ENCODE measurements around the gene CMTM8.
"Not testable (repeated sequence)": the region's sequence is repeated elsewhere in the genome, so short reads cannot be mapped to it uniquely, and the experiment has no call there.

Gene CMTM8

GRCh38 chr3:32238453-32239306, at the start of gene CMTM8:
TSS of gene CMTM8 (plus strand) at chr3:32238680. CDS start at chr3:32238973, 293 bp downstream.
- DNase-seq (ENCODE audit: extremely low spot score), result peak; percentile 71
- CTCF ChIA-PET, result interaction anchor here (1.3 kb wide), 1 partner anchor 61 kb away, joined by 3 read pairs; no protein-coding TSS in a partner anchor
- POLR2A ChIA-PET, result no interaction called here
- TF ChIP-seq CTCF (IDR thresholded peaks at IDR 0.05; ENCODE audit: control extremely low read depth, extremely low read depth, low read depth, missing control alignments), result no peak

- POLR2A ChIA-PET, result no interaction called here
- CTCF ChIA-PET, result interaction anchor here (1.5 kb wide), 1 partner anchor 12 kb away, joined by 3 read pairs; no protein-coding TSS in a partner anchor
- no peak for TF ChIP-seq CTCF (IDR thresholded peaks at IDR 0.05; ENCODE audit: control extremely low read depth, extremely low read depth, low read depth, missing control alignments)
- DNase-seq (ENCODE audit: extremely low spot score), result no peak
Observed at GRCh38 chr3:32189693-32190092, 48.8 kb upstream of the CMTM8 start.

GRCh38 chr3:32190556-32190955, 47.9 kb upstream of the CMTM8 start:
- DNase-seq (ENCODE audit: extremely low spot score); POLR2A ChIA-PET: not testable (repeated sequence)
- CTCF ChIA-PET, result interaction anchor here (1.5 kb wide), 1 partner anchor 13 kb away, joined by 3 read pairs; no protein-coding TSS in a partner anchor

- CTCF ChIA-PET, result no interaction called here
- POLR2A ChIA-PET, result no interaction called here
- no peak for TF ChIP-seq CTCF (IDR thresholded peaks at IDR 0.05; ENCODE audit: control extremely low read depth, extremely low read depth, low read depth, missing control alignments)
- no peak for DNase-seq (ENCODE audit: extremely low spot score)
Observed at GRCh38 chr3:32193101-32193500, 45.4 kb upstream of the CMTM8 start.

- TF ChIP-seq CTCF (IDR thresholded peaks at IDR 0.05; ENCODE audit: control extremely low read depth, extremely low read depth, low read depth, missing control alignments), result no peak
- POLR2A ChIA-PET, result no interaction called here
- DNase-seq (ENCODE audit: extremely low spot score), result no peak
- CTCF ChIA-PET, result no interaction called here
Observed at GRCh38 chr3:32194653-32195052, 43.8 kb upstream of the CMTM8 start.

- POLR2A ChIA-PET, result no interaction called here
Observed at GRCh38 chr3:32195995-32196540, 42.4 kb upstream of the CMTM8 start.

More at GRCh38 chr3:32195995-32196540, 42.4 kb upstream of the CMTM8 start:
- CTCF ChIA-PET, result no interaction called here
- no peak for TF ChIP-seq CTCF (IDR thresholded peaks at IDR 0.05; ENCODE audit: control extremely low read depth, extremely low read depth, low read depth, missing control alignments)
- no peak for DNase-seq (ENCODE audit: extremely low spot score)

All from GM10248 (cell line).